Activated CD8-positive, alpha-beta T cell treated with anti-CD3 and anti-CD28 coated beads, Interleukin-2, amount 10 ng/mL, durations not matched to agents 7 days and 5 days (primary cell): ENCODE data around the gene ARRDC4. TPM values are rescaled to one million over a fixed set of nuclear protein-coding genes. Genes with fewer than 3 reads are reported as not detected.

Experiments used
- ATAC-seq: fragments of 150-1000 bp; cut with Tn5 transposase; one replicate; pipeline ENCODE4 v1.10.0; 2021; ENCODE audit warnings: moderate library complexity
- CTCF ChIA-PET: fragments of 350-600 bp; sonication (Branson Sonifier 250); formaldehyde crosslinking; loops from one replicate; lab custom pipeline; 2021; ENCODE audit warnings: antibody characterized with exemption; lab: Charles Lee
- POLR2A ChIA-PET: fragments of 350-600 bp; sonication (Branson Sonifier 250); formaldehyde crosslinking; loops from one replicate; lab custom pipeline; 2021; ENCODE audit warnings: antibody characterized with exemption; lab: Charles Lee
- DNase-seq: peaks from one replicate; pipeline ENCODE4 v3.0.0-alpha.2; 2020
- H3K27ac Mint-ChIP-seq: one replicate; pipeline ENCODE4 v1.8.0; 2021; ENCODE audit warnings: mild to moderate bottlenecking, mixed read lengths
- H3K27me3 Mint-ChIP-seq: one replicate; pipeline ENCODE4 v1.8.0; 2021; ENCODE audit warnings: low read depth, mixed read lengths
- H3K36me3 Mint-ChIP-seq: one replicate; pipeline ENCODE4 v1.8.0; 2021; ENCODE audit warnings: low read depth, mixed read lengths
- H3K4me1 Mint-ChIP-seq: one replicate; pipeline ENCODE4 v1.8.0; 2021; ENCODE audit warnings: low read depth, mixed read lengths
- H3K4me3 Mint-ChIP-seq: one replicate; pipeline ENCODE4 v1.8.0; 2021; ENCODE audit warnings: mild to moderate bottlenecking, mixed read lengths
- H3K9me3 Mint-ChIP-seq: one replicate; pipeline ENCODE4 v1.8.0; 2022; ENCODE audit warnings: mixed read lengths; ENCODE audit not compliant: insufficient read depth
- total RNA-seq, 2 experiments: library from RNA; stranded (reverse); gene quantifications; one replicate each; pipeline ENCODE4 v1.2.3, GENCODE V29; 2021

Gene ARRDC4
- total RNA-seq, 2 experiments from 2014 or later, result 0.18 to 0.24 TPM

DNA sequence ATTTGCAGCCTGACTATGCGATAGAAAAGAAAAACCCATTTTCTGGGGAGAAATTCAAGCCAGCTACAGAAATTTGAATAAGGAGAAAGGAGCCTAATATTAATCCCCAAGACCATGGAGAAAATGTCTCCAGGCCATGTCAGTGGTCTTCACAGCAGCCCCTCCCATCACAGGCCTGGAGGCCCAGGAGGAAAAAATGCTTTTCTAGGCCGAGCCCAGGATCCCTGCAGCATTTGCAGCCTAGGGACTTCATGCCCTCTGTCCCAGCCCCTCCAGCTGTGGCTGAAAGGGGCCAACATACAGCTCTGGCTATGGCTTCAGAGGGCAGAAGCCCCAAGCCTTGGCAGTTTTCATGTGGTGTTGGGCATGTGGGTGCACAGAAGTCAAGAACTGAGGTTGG lies 26.3 kb downstream of the ARRDC4 start:
- no peaks in the 10 kb centered on the region for H3K4me1 Mint-ChIP-seq
- ChIA-PET CTCF (no interaction called here), POLR2A (no interaction called here)
- H3K4me3 Mint-ChIP-seq, result no peak overlapping the region
- peaks cover 6% of the 10 kb centered on the region for H3K9me3 Mint-ChIP-seq
- ATAC-seq (no peak), DNase-seq (no peak)
- H3K36me3 Mint-ChIP-seq, result no peaks in the 10 kb centered on the region
- H3K27me3 Mint-ChIP-seq, result peaks cover 3% of the 10 kb centered on the region
- no peak overlapping the region for H3K27ac Mint-ChIP-seq

DNA sequence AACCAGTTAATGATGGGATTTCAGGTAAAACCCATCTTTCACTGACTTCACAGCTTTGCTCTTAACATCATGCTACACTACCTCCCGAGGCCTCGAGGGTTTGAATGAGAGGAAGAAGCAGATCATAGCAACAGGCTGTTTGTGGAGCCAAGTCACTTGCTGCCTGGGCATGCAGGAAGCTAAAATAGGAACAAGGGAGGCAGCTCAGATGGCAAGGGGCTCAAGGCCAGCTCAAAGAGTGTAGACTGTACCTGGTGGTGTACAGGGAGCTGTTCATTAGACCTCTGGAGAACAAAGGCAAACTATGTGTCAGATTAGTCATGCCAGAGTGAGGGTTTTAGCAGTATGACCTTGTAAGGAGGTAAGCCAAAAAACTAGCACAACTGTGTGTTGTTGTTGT lies 28.8 kb downstream of the ARRDC4 start:
- no peak overlapping the region for H3K4me3 Mint-ChIP-seq
- no peaks in the 10 kb centered on the region for H3K36me3 Mint-ChIP-seq
- H3K9me3 Mint-ChIP-seq, result peaks cover 6% of the 10 kb centered on the region
- no peak for ATAC-seq
- peaks cover 3% of the 10 kb centered on the region for H3K27me3 Mint-ChIP-seq
- no peaks in the 10 kb centered on the region for H3K4me1 Mint-ChIP-seq
- DNase-seq, result no peak
- no peak overlapping the region for H3K27ac Mint-ChIP-seq
- POLR2A ChIA-PET, result no interaction called here
- CTCF ChIA-PET, result no interaction called here

DNA sequence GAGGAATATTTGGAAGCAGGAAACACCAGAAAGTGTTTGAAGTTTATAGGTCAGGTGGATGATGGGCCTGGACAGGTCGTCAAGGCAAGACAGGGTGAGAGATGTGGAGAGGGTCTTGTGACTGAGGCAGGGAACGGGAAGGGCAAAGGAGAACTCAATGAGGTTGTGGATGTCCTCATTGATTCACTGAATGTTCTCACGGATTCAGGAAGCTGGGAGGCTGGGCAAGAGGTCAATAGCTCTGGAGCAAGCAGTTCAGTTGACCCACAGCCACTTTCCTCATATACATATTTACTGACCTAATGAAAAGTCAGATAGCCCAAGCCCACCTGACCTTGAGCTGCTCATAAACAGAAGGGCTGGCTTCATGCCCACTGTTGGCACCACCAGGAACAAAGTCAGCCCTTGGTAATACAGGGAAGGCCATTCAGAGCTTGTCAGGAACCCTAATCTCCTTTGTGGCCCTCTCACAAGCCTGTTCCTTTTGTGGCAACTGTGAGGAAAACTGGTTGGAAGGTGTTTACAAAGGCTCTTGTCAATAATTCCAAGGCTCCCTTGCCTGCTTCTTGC lies 31.6 kb downstream of the ARRDC4 start:
- CTCF ChIA-PET, result interaction anchor here (1.2 kb wide), 1 partner anchor 186 kb away, joined by 3 read pairs; no protein-coding TSS in a partner anchor
- Mint-ChIP-seq H3K36me3 (no peaks in the 10 kb centered on the region), H3K4me1 (peaks cover 6% of the 10 kb centered on the region), H3K27ac (no peak overlapping the region), H3K4me3 (no peak overlapping the region), H3K27me3 (peaks cover 1% of the 10 kb centered on the region), H3K9me3 (no peaks in the 10 kb centered on the region)
- POLR2A ChIA-PET, result no interaction called here
- ATAC-seq, result no peak
- no peak for DNase-seq

DNA sequence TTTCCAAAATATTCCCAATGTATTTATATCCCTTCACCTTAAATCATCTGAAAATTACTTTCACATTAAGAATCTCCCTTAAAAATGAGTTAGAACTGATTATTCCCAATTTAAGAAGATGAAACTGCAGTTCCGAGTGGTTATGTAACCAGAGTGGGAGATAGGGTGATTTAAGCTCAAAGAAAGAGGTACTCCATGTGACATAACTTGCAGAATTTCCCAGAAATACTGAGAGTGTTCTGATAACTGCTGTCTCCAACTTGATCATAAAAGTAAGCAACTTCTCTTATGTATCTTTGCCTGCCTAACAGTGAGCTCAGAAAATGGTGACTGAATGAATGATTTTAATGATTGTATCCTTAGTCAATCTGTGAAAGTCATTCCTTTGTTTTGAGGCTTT lies 32.3 kb downstream of the ARRDC4 start:
- Mint-ChIP-seq H3K36me3 (no peaks in the 10 kb centered on the region), H3K4me1 (peaks cover 6% of the 10 kb centered on the region), H3K9me3 (no peaks in the 10 kb centered on the region), H3K4me3 (no peak overlapping the region), H3K27me3 (no peaks in the 10 kb centered on the region), H3K27ac (no peak overlapping the region)
- ChIA-PET CTCF (interaction anchor here (1.2 kb wide), 1 partner anchor 185 kb away, joined by 3 read pairs; no protein-coding TSS in a partner anchor), POLR2A (no interaction called here)
- DNase-seq (no peak), ATAC-seq (no peak)

DNA sequence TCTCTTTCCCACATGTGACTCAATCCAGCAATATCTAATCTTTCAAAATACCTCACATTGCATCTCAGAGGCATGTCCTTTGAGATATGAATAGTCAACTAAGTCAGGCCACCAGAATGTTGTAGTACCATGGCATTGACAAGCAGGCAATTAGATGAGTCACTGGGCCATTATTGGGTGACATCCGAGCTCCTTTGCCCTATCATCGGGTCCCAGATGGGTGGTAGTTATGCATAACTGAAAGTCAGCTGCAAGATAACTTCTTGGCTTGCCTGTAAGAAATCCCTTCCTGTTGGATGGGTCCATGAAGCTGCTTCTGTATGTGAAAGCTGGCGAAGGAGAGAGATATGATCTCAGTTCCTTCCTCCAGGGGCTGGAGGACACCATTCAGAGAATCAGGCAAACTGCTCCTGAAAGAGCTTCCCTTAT lies 32.8 kb downstream of the ARRDC4 start:
- POLR2A ChIA-PET, result no interaction called here
- Mint-ChIP-seq H3K9me3 (no peaks in the 10 kb centered on the region), H3K36me3 (no peaks in the 10 kb centered on the region), H3K4me3 (no peak overlapping the region), H3K27ac (no peak overlapping the region), H3K27me3 (no peaks in the 10 kb centered on the region), H3K4me1 (peaks cover 6% of the 10 kb centered on the region)
- no peak for ATAC-seq
- DNase-seq, result no peak
- CTCF ChIA-PET, result interaction anchor here (1.2 kb wide), 1 partner anchor 185 kb away, joined by 3 read pairs; no protein-coding TSS in a partner anchor

DNA sequence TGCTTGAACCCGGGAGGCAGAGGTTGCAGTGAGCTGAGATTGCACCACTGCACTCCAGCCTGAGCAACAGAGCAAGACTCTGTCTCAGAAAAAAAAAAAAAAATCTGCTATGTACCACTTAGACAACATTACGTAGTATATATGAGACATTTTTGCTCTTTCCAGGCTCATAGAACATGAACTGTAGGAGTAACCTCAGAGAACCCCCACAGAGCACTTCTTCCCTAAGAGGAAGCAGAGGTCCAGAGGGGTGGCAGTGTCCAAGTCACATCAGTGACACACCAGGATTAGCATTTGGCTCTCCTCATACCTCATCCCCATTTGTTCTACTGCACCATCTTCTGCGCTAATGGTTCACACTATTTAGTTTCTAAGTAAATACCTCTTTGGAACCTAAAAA lies 33.7 kb downstream of the ARRDC4 start:
- no peak for ATAC-seq

DNA sequence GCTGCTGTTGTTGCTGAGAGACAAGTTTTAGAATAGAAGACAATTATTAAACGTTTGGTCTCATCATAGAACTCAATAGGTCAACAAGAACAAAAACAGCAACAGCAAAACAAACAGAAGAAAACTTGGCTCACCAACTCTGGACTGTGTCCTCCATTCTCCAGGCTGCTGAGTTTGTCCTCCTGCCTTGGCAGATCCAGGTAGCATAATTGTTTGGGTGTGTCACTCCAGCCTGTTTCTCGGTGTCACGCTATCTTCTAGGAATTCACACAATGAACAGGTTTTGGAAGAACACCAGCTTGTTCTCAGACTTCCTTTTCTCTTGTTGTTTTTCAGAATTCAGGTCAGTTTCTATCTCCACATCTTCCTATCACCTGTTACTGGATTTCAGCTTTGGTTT lies 34.7 kb downstream of the ARRDC4 start:
- no peak for DNase-seq
- Mint-ChIP-seq H3K36me3 (no peaks in the 10 kb centered on the region), H3K27ac (no peak overlapping the region), H3K4me3 (no peak overlapping the region), H3K4me1 (peaks cover 6% of the 10 kb centered on the region), H3K9me3 (no peaks in the 10 kb centered on the region), H3K27me3 (no peaks in the 10 kb centered on the region)
- ATAC-seq, result no peak
- ChIA-PET POLR2A (no interaction called here), CTCF (interaction anchor here (0.9 to 1.2 kb wide), 3 partner anchors 14 to 183 kb away, joined by 3 to 8 read pairs (median 4); no protein-coding TSS in a partner anchor)

More for the DNA sequence above, 33.7 kb downstream of the ARRDC4 start:
- Mint-ChIP-seq H3K4me3 (no peak overlapping the region), H3K9me3 (no peaks in the 10 kb centered on the region), H3K27me3 (no peaks in the 10 kb centered on the region), H3K36me3 (no peaks in the 10 kb centered on the region), H3K27ac (no peak overlapping the region), H3K4me1 (peaks cover 6% of the 10 kb centered on the region)
- CTCF ChIA-PET, result no interaction called here
- no peak for DNase-seq
- POLR2A ChIA-PET, result no interaction called here

DNA sequence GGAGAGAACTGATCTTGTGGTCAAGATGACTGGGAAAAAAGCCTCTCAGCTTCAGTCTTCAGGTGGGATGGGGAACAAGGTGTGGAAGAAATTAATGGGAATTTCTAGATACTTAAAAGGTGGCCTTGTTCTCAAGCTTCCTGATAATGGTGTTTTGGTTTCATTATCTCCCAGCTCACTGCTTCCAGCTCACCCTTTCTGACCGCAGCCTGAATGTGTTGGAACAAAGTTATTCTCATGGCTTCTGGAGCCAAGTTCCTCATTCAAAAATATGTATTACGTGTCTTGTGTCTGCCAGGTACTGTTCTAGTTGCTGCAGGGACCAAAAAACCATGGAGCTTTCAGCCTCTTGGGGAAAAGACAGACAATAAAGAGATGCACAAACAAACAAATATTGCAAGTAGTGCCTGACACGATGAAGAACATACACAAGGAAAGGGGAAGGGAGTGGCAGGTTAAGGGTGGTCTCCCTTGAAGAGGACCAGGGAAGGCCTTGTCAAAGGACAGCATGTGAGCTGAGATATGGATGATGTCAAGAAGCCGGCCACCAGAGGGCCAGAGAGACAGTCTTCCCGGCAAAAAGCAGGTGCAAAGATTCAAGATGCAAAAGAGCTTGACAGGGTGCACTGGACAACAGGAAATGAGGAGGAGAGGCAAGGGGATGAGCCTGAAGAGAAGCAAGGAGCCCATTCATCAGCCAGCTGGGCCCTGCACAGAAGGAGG lies 35.5 kb downstream of the ARRDC4 start:
- no peak for DNase-seq
- Mint-ChIP-seq H3K4me1 (peaks cover 6% of the 10 kb centered on the region), H3K27ac (no peak overlapping the region), H3K9me3 (no peaks in the 10 kb centered on the region), H3K27me3 (no peaks in the 10 kb centered on the region), H3K36me3 (no peaks in the 10 kb centered on the region), H3K4me3 (no peak overlapping the region)
- POLR2A ChIA-PET, result no interaction called here
- CTCF ChIA-PET, result interaction anchor here (0.9 to 1.2 kb wide), 3 partner anchors 15 to 182 kb away, joined by 3 to 8 read pairs (median 4); no protein-coding TSS in a partner anchor
- no peak for ATAC-seq

DNA sequence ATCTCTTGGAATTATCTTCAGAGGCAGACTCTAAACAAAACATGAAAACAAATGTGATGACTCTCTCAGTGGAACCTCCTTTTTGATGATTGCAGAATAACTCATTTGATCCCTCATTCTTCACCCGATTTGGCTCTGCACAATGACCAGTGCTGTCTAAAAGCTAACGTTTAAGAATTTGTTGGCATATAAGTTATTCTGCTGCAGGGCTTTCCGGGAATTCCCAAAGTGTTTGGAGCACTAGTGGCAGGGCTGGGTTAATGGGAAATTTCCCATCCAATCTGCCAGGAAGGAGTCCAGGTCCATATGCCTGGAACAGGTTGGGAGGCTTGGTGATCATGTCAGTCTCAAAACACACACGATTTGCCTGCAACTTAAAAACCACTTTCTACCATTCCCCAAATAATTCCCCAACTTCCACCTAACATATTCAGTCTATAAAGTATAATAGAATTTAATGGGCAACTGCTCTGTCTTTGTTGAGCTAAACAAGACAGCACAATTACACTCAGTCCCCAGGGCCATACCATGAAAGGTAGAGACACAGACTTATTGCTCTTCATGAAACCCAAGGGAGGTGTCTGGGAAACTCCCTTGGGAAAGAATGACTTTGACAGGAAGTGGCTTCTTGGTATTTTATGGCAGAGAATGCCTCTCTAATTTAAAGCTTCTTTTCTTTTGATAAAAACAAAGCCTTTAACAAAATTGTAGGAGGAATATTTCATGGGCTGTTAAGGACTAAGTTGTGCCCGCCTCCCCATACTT lies 38.0 kb downstream of the ARRDC4 start:
- peaks cover 6% of the 10 kb centered on the region for H3K4me1 Mint-ChIP-seq
- CTCF ChIA-PET, result no interaction called here
- H3K36me3 Mint-ChIP-seq, result no peaks in the 10 kb centered on the region
- H3K4me3 Mint-ChIP-seq, result no peak overlapping the region
- H3K9me3 Mint-ChIP-seq, result no peaks in the 10 kb centered on the region
- no peak for ATAC-seq
- no peak overlapping the region for H3K27ac Mint-ChIP-seq
- no peaks in the 10 kb centered on the region for H3K27me3 Mint-ChIP-seq
- POLR2A ChIA-PET, result no interaction called here
- DNase-seq, result no peak

DNA sequence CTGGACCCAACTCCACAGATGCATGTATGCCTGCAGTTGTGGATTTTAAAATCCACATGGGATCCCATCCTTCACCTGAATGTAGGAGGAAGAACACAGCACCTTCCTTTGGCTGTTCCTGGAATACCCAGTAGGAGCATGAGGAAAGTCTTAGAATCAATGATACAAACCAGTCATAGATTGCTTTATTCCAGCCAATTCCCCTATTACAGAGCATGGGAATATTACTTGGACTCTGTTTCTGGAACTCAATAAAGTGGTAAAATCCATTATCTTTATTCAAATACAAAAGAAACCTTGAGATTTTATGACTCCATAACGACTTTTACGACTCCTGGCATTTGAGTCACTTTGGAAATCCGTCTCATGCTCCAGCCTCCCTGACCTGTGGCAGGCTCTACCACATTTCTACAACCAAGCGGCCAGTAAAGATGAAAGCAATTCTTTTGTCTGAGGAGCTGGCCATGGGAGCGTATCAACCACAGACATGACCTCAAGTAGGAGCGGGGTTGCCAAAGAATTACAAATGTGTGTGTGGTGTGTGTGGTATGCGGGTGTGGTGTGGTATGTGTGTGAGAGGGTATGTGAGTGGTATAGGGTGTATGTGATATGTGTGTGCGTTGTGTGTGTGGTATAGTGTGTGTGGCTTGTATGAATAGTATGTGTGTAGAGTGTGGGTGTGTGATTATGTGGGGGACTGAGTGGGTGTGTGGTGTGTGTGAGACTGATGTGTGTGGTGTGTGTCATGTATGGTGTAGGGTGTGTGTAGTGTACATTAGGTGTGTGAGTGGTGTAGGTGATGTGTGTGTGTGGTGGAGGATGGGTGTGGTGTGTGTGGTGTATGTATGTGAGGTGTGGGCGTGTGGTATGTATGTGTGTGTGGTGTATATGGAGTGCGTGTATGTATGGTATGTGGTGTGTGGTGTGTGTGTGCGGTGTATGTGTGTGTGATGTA lies 40.0 kb downstream of the ARRDC4 start:
- H3K36me3 Mint-ChIP-seq, result no peaks in the 10 kb centered on the region
- ATAC-seq (no peak), DNase-seq (no peak)
- H3K27me3 Mint-ChIP-seq, result no peaks in the 10 kb centered on the region
- no peaks in the 10 kb centered on the region for H3K9me3 Mint-ChIP-seq
- no peak overlapping the region for H3K27ac Mint-ChIP-seq
- CTCF ChIA-PET, result no interaction called here
- H3K4me3 Mint-ChIP-seq, result no peak overlapping the region
- peaks cover 5% of the 10 kb centered on the region for H3K4me1 Mint-ChIP-seq
- POLR2A ChIA-PET, result no interaction called here

DNA sequence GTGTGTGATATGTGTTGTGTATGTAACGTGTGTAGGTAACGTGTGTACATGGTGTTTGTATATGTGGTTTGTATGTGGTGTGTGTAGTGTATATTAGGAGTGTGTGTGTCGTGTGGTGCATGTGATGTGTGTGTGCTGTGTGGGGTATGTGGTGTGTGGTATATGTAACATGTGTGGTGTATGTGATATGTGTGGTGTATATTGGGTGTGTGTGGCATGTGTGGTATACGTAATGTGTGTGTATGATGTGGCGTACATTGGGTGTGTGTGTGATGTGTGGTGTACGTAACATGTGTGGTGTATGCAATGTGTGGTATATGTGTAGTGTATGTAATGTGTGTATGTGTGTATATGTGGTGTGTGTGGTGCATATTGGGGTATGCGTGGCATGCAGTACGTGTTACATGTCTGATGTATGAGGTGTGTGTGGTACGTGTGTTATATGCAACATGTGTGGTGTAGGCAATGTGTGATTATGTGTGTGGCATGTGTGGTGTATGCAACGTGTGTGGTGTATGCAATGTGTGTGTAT lies 41.2 kb downstream of the ARRDC4 start:
- ChIA-PET POLR2A (no interaction called here), CTCF (no interaction called here)
- ATAC-seq, result no peak

More for the DNA sequence above, 41.2 kb downstream of the ARRDC4 start:
- Mint-ChIP-seq H3K36me3 (no peaks in the 10 kb centered on the region), H3K27ac (no peak overlapping the region), H3K4me1 (no peaks in the 10 kb centered on the region), H3K9me3 (no peaks in the 10 kb centered on the region), H3K4me3 (no peak overlapping the region), H3K27me3 (no peaks in the 10 kb centered on the region)
- no peak for DNase-seq
